ENCODE data around the gene CHCHD6. TPM values are rescaled to one million over a fixed set of nuclear protein-coding genes. Genes with fewer than 3 reads are reported as not detected.

CHCHD6 gene
- total RNA-seq, 1 experiment from 2014 or later: 36.3 TPM

DNA sequence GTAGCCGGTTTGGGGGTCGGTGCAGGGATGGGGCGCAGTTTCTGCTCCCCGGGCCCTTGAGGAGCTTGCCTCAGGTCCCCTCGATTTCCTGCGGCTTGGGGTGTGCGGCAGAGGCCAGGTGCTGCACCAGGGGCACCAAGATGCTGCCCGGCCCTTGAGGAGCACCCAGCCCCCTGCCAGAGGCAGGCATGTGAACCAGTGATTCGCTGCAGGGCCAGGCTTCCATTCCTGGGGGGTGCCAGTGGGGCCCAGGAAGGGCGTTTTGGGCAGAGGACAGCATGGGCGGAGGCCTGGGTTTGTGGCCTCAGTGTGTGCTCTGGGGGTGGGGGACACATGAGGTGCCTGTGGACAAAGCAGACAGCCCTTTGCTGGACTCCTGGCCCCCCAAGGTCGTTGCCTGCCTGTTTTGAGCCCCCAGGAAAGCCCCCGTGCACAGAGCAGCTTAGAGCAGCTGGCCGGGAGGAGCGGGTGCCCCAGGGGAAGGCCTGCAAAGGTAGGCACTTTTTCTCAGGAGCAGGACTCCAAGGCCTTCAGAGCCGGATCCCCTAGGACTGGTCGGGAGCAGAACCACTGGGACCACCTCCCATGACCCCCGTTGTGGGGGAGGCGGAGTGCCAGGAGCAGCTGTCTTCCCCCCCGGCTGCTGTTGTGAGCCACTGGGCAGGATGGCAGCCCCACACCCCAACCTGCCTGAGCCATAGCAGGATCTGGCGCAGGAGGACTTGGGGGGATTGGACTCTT, 280.5 kb downstream of the CHCHD6 start (continued):
- TF ChIP-seq, protein P1, sequence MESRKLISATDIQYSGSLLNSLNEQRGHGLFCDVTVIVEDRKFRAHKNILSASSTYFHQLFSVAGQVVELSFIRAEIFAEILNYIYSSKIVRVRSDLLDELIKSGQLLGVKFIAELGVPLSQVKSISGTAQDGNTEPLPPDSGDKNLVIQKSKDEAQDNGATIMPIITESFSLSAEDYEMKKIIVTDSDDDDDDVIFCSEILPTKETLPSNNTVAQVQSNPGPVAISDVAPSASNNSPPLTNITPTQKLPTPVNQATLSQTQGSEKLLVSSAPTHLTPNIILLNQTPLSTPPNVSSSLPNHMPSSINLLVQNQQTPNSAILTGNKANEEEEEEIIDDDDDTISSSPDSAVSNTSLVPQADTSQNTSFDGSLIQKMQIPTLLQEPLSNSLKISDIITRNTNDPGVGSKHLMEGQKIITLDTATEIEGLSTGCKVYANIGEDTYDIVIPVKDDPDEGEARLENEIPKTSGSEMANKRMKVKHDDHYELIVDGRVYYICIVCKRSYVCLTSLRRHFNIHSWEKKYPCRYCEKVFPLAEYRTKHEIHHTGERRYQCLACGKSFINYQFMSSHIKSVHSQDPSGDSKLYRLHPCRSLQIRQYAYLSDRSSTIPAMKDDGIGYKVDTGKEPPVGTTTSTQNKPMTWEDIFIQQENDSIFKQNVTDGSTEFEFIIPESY (IDR thresholded peaks at IDR 0.05; ENCODE audit: extremely low read depth, insufficient replicate concordance, low read length): no peak
- TF ChIP-seq YY1 (IDR thresholded peaks at IDR 0.05; ENCODE audit: extremely low read depth, insufficient replicate concordance, low read depth, low read length): no peak
- TF ChIP-seq SIN3A (IDR thresholded peaks at IDR 0.05; ENCODE audit: low read depth): no peak

DNA sequence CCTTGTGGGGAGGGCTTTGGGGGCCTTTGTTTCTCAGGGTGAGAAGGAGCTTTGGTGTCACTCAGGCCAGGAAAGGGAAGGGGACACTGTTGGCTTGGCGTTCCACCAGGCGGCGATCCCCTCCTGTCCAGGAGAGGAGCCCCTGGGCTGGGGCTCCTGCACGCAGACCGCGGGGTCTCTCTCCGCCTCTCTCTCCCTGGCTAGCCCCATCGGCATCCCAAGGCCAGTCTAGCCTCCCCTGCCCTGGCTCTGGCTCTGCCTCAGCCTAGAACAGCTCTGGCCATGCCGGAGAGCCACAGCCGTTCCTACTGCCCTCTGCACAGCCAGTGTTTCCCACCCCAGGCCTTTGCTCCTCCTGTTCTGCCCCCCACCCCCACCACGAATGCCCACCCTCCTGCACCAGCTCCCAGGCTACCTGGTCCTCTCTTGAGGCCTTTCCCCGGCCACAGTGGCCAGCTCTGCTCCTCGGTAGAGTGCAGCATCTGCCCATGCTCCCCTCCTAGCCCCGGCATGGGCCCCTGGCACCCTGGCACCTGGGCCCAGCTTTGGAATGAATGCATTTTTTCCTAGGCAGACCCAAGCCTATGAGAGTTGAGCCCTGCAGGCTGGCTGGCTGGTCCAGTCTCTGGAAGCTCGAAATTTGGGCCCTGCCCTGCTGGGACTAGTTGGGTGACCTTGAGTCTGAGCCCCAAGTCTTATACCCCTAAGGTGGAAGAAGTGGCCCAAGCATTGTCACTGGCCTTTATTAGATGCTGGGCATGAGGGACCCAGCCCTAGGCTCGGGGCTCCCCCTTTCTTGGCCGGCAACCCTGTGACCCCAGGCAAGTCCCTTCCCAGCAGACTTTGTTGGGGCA, 281.3 kb downstream of the CHCHD6 start:
- TF ChIP-seq SP1 (IDR thresholded peaks at IDR 0.05; ENCODE audit: low read depth) (no peak), ZNF274 (IDR thresholded peaks at IDR 0.05; ENCODE audit: low read depth, low read length) (no peak), EGR1 (IDR thresholded peaks at IDR 0.05; ENCODE audit: low read depth) (no peak), EZH2 (IDR thresholded peaks at IDR 0.05) (no peak), JUND (IDR thresholded peaks at IDR 0.05) (no peak)
- TF ChIP-seq, protein P2, sequence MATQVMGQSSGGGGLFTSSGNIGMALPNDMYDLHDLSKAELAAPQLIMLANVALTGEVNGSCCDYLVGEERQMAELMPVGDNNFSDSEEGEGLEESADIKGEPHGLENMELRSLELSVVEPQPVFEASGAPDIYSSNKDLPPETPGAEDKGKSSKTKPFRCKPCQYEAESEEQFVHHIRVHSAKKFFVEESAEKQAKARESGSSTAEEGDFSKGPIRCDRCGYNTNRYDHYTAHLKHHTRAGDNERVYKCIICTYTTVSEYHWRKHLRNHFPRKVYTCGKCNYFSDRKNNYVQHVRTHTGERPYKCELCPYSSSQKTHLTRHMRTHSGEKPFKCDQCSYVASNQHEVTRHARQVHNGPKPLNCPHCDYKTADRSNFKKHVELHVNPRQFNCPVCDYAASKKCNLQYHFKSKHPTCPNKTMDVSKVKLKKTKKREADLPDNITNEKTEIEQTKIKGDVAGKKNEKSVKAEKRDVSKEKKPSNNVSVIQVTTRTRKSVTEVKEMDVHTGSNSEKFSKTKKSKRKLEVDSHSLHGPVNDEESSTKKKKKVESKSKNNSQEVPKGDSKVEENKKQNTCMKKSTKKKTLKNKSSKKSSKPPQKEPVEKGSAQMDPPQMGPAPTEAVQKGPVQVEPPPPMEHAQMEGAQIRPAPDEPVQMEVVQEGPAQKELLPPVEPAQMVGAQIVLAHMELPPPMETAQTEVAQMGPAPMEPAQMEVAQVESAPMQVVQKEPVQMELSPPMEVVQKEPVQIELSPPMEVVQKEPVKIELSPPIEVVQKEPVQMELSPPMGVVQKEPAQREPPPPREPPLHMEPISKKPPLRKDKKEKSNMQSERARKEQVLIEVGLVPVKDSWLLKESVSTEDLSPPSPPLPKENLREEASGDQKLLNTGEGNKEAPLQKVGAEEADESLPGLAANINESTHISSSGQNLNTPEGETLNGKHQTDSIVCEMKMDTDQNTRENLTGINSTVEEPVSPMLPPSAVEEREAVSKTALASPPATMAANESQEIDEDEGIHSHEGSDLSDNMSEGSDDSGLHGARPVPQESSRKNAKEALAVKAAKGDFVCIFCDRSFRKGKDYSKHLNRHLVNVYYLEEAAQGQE (IDR thresholded peaks at IDR 0.05; ENCODE audit: low read depth): no peak
- peaks cover 52% of the 10 kb centered on the region for H3K79me2 ChIP-seq (ENCODE audit: insufficient read depth, low read length)
- DNase-seq (ENCODE audit: low read depth, low spot score): no peak
- ChIA-PET POLR2A (interaction anchor here (0.8 kb wide), 1 partner anchor 59 kb away, joined by 5 read pairs; no protein-coding TSS in a partner anchor), RAD21 (ENCODE audit: low non-redundant PET in 1 of 2, low total read pairs in 2 of 2, uncharacterized antibody in 2 of 2, unreplicated experiment in 2 of 2) (no interaction called here), CTCF (no interaction called here)
- no peaks in the 10 kb centered on the region for H4K20me1 ChIP-seq (ENCODE audit: insufficient read depth)
- H2AFZ ChIP-seq (ENCODE audit: low read depth, low read length, poor library complexity, severe bottlenecking): no peak overlapping the region
- H3K9me3 ChIP-seq (ENCODE audit: control insufficient read depth in 1 of 2, insufficient read depth in 1 of 2, low read depth in 1 of 2, low read length in 2 of 2): no peaks in the 10 kb centered on the region
- H3K4me1 ChIP-seq (ENCODE audit: control insufficient read depth in 1 of 2, insufficient read depth in 2 of 2, low read length in 2 of 2): peaks cover 2 to 19% of the 10 kb centered on the region in 2 experiments; a peak in 3 of 4 replicates
- intact Hi-C loops (cut with micrococcal nuclease): loop anchor here (10.0 kb wide), 1 partner anchor 469 kb away; no protein-coding TSS in a partner anchor
- no peaks in the 10 kb centered on the region for H3K27me3 ChIP-seq (ENCODE audit: insufficient read depth, low read length)
- H3K27ac ChIP-seq (ENCODE audit: low read depth, low read length): no peak overlapping the region; the same call in 1 of the 2 replicates
- H3K4me3 ChIP-seq (replicated peaks in 1 of 2; ENCODE audit: low read depth in 1 of 2, low read length in 2 of 2): no peak overlapping the region
- no peak for ATAC-seq
- no peak overlapping the region for H3K9ac ChIP-seq (ENCODE audit: low read length)
- peaks cover 0 to 6% of the 10 kb centered on the region in 2 experiments; a peak in 1 of 4 replicates for H3K36me3 ChIP-seq (ENCODE audit: control insufficient read depth in 1 of 2, insufficient read depth in 2 of 2, low read length in 2 of 2)
- H3K9me2 ChIP-seq (ENCODE audit: insufficient read depth): no peaks in the 10 kb centered on the region
- BruUV-seq (replicated peaks): no TSS peak
- H3K4me2 ChIP-seq (ENCODE audit: low read length): no peak overlapping the region

All from HCT116 (cell line).